KBM-7 (cell line): ENCODE results near the gene HOXB8.

Source experiments
- DNase-seq: peaks from one replicate; pipeline ENCODE4 v3.0.0-alpha.2; 2015
- in situ Hi-C: fragments of 300-500 bp; cut with MboI; formaldehyde crosslinking; loops from 2 replicates; pipeline ENCODE4 v1.14.3; 2020; ENCODE audit warnings: low sequenced_read_pairs, low pct_unique_long_range_greater_than_20kb, mixed read lengths

The HOXB8 gene

DNA sequence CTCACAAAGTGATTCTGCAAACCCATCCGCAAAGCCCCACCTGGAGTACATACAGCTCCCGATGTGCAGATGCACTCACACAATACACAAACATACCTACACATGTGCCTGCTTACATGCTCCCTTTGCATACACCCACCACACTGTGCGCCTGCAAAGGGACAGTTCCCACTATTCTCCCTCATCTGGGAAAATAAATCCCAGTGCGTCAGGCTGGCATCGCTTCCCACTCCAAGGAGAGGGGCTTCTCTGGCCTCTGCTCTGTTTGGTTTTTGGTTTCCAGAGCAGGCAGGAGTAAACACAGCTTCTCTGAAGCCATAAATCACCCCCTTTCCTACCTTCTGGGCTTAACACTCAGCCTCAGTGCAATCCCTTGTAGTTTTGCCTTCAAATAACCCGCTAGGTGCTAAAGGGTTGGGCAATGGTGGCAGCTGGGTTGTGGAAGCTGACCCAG, 51.7 kb downstream of the HOXB8 start:
- no peak for DNase-seq
- in situ Hi-C loops = no loop called here

GRCh38 chr17:48562934-48563333, 52.2 kb downstream of the HOXB8 start:
- DNase-seq = no peak
- in situ Hi-C loops = no loop called here
